ENCODE results near the gene CD7. TPM values are rescaled to one million over a fixed set of nuclear protein-coding genes. Genes with fewer than 3 reads are reported as not detected.

CD7 gene
- total and polyA plus RNA-seq, 9 of the 15 experiments (the other 6 are each of a cell fraction or from before 2014, with no cell fraction given): 0.21 to 0.35 TPM; not detected in 7

- TF ChIP-seq ETV6 (IDR thresholded peaks at IDR 0.05; ENCODE audit: borderline replicate concordance in 1 of 2, low read depth in 2 of 2, low read length in 1 of 2) (0 out of 4 replicates have a peak, but pooled peaks of 1 of the 2 experiments have one; percentile 17), ETV6 (CRISPR knock-in tag; IDR thresholded peaks at IDR 0.05; ENCODE audit: borderline replicate concordance) (no peak), IRF9 (tag; IDR thresholded peaks at IDR 0.05) (0 out of 2 replicates have a peak, but pooled peaks have one; percentile 7), ATF1 (CRISPR knock-in tag; IDR thresholded peaks at IDR 0.05) (no peak), ATF1 (tag; IDR thresholded peaks at IDR 0.05) (peak; percentile 78), ZNF395 (CRISPR knock-in tag; IDR thresholded peaks at IDR 0.05) (peak; percentile 83; the same call in 1 of the 2 replicates), ZBTB33 (CRISPR knock-in tag; IDR thresholded peaks at IDR 0.05) (0 out of 2 replicates have a peak, but pooled peaks have one; percentile 10), ZNF609 (CRISPR knock-in tag; IDR thresholded peaks at IDR 0.05; ENCODE audit: borderline replicate concordance) (peak; percentile 42; the same call in 1 of the 2 replicates)
Observed at GRCh38 chr17:82297714-82298537, 19.5 kb downstream of the CD7 start (continued).

All from K562 (cell line).